Midbrain (tissue), 1 donor: ENCODE data around the gene ADAMTSL1.
A peak's percentile ranks its signal among the peaks of the same experiment; 100 is the strongest.

Experiments
- DNase-seq: peaks from one replicate; lab custom pipeline; 2025; lab: John Stamatoyannopoulos, UW

Gene ADAMTSL1

GRCh38 chr9:18665947-18666346 lies 192.0 kb downstream of the ADAMTSL1 start:
- DNase-seq, result no peak

DNA sequence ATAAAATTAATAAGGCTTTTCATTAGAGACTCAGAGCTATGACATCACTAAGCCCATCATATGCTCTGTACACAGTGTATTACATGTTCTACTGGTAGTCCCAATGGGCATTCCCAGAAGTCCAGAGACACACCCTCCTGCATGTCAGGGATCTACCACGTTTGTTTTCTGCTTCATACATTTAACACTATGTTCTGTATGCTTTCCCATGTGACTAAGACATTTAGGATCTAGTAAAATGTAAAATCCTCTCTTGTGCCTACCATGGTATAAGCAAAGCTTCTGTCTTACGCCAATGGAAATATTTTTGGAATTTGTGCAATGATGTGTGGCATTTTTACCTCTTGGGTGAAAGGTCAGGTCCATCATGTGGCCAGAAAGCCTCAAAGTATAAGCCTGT lies 192.4 kb downstream of the ADAMTSL1 start:
- DNase-seq, result no peak

DNA sequence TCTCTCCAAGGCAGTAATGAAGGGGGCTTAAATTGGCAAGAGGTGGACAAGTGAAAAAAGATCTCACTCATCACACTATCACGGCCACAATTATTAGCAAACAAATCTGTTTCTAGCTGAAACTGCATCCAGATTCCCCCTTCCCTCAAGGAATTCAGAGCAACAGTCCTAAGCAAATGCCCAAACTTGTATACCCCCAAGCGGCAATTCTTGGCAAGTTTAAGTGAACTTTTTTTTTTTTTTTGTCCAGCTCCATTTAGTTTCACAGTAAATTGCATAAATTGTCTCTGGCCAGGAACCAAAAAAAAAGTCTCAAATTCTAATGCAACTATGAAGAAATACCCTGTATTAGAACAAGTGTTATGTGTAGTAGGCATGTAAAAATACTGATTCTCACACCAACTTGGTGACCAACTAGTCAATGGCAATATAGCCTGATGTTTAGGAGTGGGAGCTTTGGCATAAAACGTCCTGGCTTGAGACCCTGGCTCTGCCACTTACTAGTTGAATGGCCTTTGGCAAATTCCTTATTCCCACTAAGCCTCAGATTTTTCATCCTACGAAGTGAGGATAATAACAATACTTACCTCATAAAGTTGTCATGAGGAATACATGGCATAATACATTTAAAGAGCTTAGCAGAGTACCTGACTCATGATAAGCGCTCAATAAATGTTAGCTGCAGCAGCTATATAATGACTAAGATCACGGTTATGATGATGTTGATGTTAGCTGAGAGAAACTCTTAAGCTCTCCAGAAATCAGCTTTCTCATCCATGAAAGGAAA lies 193.2 kb downstream of the ADAMTSL1 start:
- DNase-seq, result no peak

DNA sequence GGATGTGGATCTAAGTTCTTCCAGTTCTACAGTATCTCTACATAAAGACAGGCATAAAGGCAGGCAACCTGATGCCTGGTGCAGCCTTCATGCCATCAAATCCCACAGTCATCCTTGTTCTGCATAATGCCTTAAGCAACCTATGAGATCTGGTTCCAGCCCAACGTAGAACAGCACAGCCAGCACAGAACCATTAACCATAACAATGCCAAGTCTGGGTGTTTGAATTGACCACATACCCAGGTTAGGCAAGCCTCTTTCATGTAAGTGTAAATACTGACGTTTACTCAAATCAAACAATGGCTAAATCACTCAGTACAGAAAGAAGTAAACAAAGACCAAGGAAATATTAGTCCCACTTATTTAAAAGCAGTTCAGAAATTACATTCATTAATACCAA lies 195.0 kb downstream of the ADAMTSL1 start:
- no peak for DNase-seq

- no peak for DNase-seq
Measured at GRCh38 chr9:18672706-18673105, 198.8 kb downstream of the ADAMTSL1 start.

DNA sequence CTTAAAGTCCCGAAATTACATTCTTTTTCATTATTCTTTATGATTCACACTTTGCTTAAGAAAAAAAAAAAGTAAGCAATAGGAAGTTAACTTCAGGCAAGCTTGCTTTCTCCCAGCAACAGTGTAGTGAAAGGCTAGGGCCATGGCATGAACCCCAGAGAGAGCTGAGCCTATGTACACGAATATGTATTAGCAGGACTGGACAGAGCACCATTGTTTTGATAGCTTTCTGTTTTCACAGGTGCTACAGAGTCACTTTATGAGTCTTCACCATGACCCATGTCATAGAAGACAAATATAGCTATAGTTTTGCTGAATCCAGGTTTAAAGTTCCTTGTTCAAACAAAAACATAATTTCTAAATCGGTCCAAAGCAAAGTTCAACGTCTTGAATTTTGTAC lies 199.2 kb downstream of the ADAMTSL1 start:
- no peak for DNase-seq

GRCh38 chr9:18675332-18675731 lies 201.4 kb downstream of the ADAMTSL1 start:
- DNase-seq, result no peak

DNA sequence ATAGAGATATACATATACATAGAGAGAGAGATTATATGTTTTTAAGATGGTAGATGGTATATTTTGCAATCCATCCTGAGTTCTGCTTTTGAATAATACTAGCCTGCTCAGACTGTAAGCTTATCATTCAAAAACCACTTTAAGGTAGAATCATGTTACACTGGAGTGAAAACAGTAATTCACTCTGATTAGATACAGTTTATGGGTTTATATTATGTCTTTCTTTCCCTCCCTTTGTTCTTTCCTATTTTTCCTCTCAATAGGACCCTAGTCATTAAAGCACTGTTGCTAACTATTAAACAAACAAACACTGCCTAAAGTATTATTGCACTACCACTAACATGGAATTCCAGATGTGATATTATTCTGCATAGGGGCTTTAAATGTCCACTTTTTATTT lies 202.0 kb downstream of the ADAMTSL1 start:
- no peak for DNase-seq

- no peak for DNase-seq
Measured at GRCh38 chr9:18676525-18676924, 202.6 kb downstream of the ADAMTSL1 start.

- no peak for DNase-seq
Measured at GRCh38 chr9:18678821-18679590, 205.1 kb downstream of the ADAMTSL1 start.

GRCh38 chr9:18682907-18683306 lies 209.0 kb downstream of the ADAMTSL1 start:
- DNase-seq, result no peak

DNA sequence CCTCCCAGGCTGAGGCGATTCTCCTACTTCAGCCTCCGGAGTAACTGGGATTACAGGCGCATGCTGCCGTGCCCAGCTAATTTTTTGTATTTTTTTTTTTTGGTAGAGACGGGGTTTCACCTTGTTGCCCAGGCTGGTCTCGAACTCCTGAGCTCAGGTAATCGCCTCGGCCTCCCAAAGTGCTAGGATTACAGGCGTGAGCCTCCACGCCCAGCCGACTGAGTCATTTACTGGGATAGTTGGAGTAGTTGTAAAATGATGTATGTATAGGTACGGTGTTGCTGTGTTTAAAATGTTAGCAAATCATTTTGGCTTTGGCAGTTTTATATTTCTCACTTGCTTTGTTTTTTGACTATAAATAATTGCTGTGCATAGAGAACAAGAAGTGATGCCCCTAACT lies 209.4 kb downstream of the ADAMTSL1 start:
- DNase-seq, result no peak

GRCh38 chr9:18683851-18684250 lies 209.9 kb downstream of the ADAMTSL1 start:
- DNase-seq, result no peak

- DNase-seq, result peak; percentile 30
Measured at GRCh38 chr9:18684593-18685317, 210.8 kb downstream of the ADAMTSL1 start.

DNA sequence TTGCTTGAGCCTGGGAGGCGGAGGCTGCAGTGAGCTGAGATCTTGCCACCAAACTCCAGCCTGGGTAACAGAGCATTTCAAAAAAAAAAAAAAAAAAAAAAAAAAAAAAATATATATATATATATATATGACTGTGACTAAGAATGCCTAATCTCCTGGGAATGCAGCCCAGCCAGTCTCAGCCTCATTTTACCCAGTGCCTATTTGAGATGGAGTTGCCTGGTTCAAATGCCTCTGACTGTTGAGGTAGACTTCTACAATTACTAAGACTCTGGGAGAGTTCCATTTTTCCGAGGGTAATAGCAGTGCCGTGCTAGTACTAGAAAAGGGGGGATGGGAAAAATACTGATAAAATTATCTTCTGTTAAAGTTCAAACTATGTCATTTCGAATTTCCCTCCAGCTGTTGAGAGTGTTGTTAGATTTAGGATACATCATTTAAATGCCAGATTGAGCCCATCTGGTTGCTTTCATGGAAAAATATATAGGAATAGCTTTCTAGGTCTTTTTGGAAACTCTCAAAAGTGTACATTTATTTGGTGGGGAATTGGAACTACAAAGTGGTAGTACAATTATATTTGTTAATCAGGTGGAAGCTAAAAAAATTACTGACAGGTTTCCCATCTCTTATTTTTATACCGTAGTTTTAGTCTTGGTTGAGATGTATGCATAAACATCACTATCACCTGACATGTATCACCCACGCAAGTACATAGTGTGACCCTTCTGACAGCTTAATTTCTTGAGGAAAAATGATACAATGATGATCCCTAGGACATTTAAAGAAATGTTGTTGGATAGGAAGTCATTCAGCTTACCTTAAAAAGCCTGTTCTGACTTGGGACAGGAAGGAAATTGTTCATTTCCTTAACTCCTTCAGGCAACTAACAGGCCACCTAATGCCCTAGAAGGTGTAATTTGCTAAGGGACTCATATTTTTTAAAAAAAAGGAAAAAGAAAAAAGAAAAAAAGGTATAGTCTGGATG lies 214.9 kb downstream of the ADAMTSL1 start:
- no peak for DNase-seq

- DNase-seq, result no peak
Measured at GRCh38 chr9:18689921-18690320, 216.0 kb downstream of the ADAMTSL1 start.

- no peak for DNase-seq
Measured at GRCh38 chr9:18692268-18692667, 218.3 kb downstream of the ADAMTSL1 start.

- no peak for DNase-seq
Measured at GRCh38 chr9:18692962-18693361, 219.0 kb downstream of the ADAMTSL1 start.

GRCh38 chr9:18694959-18695668 lies 221.2 kb downstream of the ADAMTSL1 start:
- no peak for DNase-seq

- no peak for DNase-seq
Measured at GRCh38 chr9:18698992-18699391, 225.0 kb downstream of the ADAMTSL1 start.

DNA sequence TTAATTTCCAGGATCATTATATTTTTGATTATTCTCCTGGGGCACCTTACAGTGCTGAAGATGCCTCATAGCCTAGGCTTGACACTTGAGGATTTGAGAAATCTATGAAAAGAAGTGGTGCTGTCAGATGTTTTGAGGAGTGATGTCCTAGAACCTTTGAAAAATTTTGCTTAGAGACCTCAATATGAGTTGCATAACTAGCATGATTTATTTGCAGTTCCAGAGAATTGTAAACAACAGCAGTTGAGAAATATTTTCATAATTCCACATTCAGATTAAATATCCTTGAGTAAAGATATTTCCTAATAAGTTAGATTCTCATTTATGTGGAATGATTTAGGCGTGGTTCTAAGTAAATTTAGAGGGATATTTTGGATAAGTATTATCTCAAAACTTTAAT lies 225.8 kb downstream of the ADAMTSL1 start:
- no peak for DNase-seq
